ENCODE measurements around the gene PTOV1.

- TF ChIP-seq, protein P1, sequence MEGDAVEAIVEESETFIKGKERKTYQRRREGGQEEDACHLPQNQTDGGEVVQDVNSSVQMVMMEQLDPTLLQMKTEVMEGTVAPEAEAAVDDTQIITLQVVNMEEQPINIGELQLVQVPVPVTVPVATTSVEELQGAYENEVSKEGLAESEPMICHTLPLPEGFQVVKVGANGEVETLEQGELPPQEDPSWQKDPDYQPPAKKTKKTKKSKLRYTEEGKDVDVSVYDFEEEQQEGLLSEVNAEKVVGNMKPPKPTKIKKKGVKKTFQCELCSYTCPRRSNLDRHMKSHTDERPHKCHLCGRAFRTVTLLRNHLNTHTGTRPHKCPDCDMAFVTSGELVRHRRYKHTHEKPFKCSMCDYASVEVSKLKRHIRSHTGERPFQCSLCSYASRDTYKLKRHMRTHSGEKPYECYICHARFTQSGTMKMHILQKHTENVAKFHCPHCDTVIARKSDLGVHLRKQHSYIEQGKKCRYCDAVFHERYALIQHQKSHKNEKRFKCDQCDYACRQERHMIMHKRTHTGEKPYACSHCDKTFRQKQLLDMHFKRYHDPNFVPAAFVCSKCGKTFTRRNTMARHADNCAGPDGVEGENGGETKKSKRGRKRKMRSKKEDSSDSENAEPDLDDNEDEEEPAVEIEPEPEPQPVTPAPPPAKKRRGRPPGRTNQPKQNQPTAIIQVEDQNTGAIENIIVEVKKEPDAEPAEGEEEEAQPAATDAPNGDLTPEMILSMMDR (IDR thresholded peaks at IDR 0.05) = no peak
- TF ChIP-seq CREB1 (CRISPR knock-in tag; IDR thresholded peaks at IDR 0.05) (no peak), ATF1 (CRISPR knock-in tag; IDR thresholded peaks at IDR 0.05) (no peak), TEAD4 (CRISPR knock-in tag; IDR thresholded peaks at IDR 0.05) (no peak), ZBTB21 (CRISPR knock-in tag; IDR thresholded peaks at IDR 0.05; ENCODE audit: borderline replicate concordance) (no peak), TCF7 (CRISPR knock-in tag; IDR thresholded peaks at IDR 0.05; ENCODE audit: low read depth) (no peak), E2F4 (CRISPR knock-in tag; IDR thresholded peaks at IDR 0.05; ENCODE audit: borderline replicate concordance, low read depth) (no peak), FOXK1 (CRISPR knock-in tag; IDR thresholded peaks at IDR 0.05) (no peak), MAX (CRISPR knock-in tag; IDR thresholded peaks at IDR 0.05) (no peak)
- TF ChIP-seq, protein P2, sequence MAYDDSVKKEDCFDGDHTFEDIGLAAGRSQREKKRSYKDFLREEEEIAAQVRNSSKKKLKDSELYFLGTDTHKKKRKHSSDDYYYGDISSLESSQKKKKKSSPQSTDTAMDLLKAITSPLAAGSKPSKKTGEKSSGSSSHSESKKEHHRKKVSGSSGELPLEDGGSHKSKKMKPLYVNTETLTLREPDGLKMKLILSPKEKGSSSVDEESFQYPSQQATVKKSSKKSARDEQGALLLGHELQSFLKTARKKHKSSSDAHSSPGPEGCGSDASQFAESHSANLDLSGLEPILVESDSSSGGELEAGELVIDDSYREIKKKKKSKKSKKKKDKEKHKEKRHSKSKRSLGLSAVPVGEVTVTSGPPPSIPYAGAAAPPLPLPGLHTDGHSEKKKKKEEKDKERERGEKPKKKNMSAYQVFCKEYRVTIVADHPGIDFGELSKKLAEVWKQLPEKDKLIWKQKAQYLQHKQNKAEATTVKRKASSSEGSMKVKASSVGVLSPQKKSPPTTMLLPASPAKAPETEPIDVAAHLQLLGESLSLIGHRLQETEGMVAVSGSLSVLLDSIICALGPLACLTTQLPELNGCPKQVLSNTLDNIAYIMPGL (CRISPR knock-in tag; IDR thresholded peaks at IDR 0.05) = no peak
- TF ChIP-seq, protein P3, sequence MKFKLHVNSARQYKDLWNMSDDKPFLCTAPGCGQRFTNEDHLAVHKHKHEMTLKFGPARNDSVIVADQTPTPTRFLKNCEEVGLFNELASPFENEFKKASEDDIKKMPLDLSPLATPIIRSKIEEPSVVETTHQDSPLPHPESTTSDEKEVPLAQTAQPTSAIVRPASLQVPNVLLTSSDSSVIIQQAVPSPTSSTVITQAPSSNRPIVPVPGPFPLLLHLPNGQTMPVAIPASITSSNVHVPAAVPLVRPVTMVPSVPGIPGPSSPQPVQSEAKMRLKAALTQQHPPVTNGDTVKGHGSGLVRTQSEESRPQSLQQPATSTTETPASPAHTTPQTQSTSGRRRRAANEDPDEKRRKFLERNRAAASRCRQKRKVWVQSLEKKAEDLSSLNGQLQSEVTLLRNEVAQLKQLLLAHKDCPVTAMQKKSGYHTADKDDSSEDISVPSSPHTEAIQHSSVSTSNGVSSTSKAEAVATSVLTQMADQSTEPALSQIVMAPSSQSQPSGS (CRISPR knock-in tag; IDR thresholded peaks at IDR 0.05; ENCODE audit: borderline replicate concordance, low read depth) = no peak
- TF ChIP-seq, protein P4, sequence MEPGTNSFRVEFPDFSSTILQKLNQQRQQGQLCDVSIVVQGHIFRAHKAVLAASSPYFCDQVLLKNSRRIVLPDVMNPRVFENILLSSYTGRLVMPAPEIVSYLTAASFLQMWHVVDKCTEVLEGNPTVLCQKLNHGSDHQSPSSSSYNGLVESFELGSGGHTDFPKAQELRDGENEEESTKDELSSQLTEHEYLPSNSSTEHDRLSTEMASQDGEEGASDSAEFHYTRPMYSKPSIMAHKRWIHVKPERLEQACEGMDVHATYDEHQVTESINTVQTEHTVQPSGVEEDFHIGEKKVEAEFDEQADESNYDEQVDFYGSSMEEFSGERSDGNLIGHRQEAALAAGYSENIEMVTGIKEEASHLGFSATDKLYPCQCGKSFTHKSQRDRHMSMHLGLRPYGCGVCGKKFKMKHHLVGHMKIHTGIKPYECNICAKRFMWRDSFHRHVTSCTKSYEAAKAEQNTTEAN (CRISPR knock-in tag; IDR thresholded peaks at IDR 0.05) = no peak
- TF ChIP-seq, protein P5, sequence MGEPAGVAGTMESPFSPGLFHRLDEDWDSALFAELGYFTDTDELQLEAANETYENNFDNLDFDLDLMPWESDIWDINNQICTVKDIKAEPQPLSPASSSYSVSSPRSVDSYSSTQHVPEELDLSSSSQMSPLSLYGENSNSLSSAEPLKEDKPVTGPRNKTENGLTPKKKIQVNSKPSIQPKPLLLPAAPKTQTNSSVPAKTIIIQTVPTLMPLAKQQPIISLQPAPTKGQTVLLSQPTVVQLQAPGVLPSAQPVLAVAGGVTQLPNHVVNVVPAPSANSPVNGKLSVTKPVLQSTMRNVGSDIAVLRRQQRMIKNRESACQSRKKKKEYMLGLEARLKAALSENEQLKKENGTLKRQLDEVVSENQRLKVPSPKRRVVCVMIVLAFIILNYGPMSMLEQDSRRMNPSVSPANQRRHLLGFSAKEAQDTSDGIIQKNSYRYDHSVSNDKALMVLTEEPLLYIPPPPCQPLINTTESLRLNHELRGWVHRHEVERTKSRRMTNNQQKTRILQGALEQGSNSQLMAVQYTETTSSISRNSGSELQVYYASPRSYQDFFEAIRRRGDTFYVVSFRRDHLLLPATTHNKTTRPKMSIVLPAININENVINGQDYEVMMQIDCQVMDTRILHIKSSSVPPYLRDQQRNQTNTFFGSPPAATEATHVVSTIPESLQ (CRISPR knock-in tag; IDR thresholded peaks at IDR 0.05) = no peak
Observed at GRCh38 chr19:49852631-49853126, 1.7 kb downstream of the PTOV1 start.

Measured in WTC11 (cell line).